ENCODE results near the gene SLC49A3.
"Not testable (repeated sequence)": the region's sequence is repeated elsewhere in the genome, so short reads cannot be mapped to it uniquely, and the experiment has no call there.

The SLC49A3 gene

GRCh38 chr4:733631-733980 lies 44.7 kb upstream of the SLC49A3 start:
- TF ChIP-seq, protein P1, sequence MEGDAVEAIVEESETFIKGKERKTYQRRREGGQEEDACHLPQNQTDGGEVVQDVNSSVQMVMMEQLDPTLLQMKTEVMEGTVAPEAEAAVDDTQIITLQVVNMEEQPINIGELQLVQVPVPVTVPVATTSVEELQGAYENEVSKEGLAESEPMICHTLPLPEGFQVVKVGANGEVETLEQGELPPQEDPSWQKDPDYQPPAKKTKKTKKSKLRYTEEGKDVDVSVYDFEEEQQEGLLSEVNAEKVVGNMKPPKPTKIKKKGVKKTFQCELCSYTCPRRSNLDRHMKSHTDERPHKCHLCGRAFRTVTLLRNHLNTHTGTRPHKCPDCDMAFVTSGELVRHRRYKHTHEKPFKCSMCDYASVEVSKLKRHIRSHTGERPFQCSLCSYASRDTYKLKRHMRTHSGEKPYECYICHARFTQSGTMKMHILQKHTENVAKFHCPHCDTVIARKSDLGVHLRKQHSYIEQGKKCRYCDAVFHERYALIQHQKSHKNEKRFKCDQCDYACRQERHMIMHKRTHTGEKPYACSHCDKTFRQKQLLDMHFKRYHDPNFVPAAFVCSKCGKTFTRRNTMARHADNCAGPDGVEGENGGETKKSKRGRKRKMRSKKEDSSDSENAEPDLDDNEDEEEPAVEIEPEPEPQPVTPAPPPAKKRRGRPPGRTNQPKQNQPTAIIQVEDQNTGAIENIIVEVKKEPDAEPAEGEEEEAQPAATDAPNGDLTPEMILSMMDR (IDR thresholded peaks at IDR 0.05) = no peak
- no peak overlapping the region for H3K9ac ChIP-seq
- H3K79me2 ChIP-seq = no peaks in the 10 kb centered on the region
- H2AFZ ChIP-seq = no peak overlapping the region
- no peak overlapping the region for H3K27ac ChIP-seq
- no peaks in the 10 kb centered on the region for H3K9me3 ChIP-seq (ENCODE audit: control insufficient read depth, low read length)
- H3K4me3 ChIP-seq (ENCODE audit: low read depth, low read length) = no peak overlapping the region
- H3K36me3 ChIP-seq (ENCODE audit: control insufficient read depth, insufficient read depth, low read length) = no peaks in the 10 kb centered on the region
- no peak overlapping the region for H3K4me2 ChIP-seq (ENCODE audit: low read length)
- H3K4me1 ChIP-seq = no peaks in the 10 kb centered on the region
- H3K27me3 ChIP-seq (ENCODE audit: control insufficient read depth, insufficient read depth, low read length) = no peaks in the 10 kb centered on the region

DNA sequence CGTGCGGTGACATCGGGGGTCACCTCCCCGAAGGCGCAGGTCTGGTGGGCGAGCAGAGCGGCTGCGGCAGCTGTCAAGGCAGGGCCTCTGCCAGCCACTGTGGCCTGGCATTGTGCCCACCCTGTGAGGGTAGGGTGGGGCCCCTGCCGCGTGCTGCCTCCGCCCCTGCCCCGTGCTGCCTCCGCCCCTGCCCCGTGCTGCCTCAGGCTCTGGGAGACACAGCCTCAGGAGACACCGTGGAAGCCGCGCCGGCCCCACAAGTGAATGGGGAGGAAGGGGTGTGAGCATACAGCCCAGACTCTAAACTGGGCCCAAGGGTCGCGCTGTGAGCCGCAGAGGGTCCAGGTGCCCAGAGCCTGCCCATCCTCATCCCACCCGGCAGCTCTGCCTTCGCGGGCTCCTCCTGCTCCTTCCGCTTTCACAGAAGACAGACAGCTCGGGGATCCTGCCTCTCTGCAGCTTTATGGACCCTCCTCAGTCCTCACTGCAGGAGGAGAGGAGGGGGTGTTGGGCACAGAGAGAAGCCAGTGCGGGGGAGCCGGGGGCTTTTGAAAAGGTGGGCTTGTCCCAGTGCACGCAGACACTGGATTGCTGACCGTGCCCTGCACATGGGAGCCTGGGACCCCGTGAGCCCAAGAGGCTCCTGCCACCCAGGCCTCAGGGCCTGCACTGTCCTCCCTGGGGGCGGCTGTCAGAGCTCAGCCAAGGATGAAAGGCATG lies 44.1 kb upstream of the SLC49A3 start:
- Histone ChIP-seq H3K36me3 (ENCODE audit: control insufficient read depth, insufficient read depth, low read length) (no peaks in the 10 kb centered on the region), H3K4me1 (no peaks in the 10 kb centered on the region), H3K27ac (no peak overlapping the region), H3K79me2 (no peaks in the 10 kb centered on the region), H3K9ac (no peak overlapping the region), H3K9me3 (ENCODE audit: control insufficient read depth, low read length) (no peaks in the 10 kb centered on the region), H3K27me3 (ENCODE audit: control insufficient read depth, insufficient read depth, low read length) (no peaks in the 10 kb centered on the region), H3K4me3 (ENCODE audit: low read depth, low read length) (no peak overlapping the region), H2AFZ (no peak overlapping the region), H3K4me2 (ENCODE audit: low read length) (no peak overlapping the region)
- TF ChIP-seq, protein P1 (IDR thresholded peaks at IDR 0.05) = no peak

DNA sequence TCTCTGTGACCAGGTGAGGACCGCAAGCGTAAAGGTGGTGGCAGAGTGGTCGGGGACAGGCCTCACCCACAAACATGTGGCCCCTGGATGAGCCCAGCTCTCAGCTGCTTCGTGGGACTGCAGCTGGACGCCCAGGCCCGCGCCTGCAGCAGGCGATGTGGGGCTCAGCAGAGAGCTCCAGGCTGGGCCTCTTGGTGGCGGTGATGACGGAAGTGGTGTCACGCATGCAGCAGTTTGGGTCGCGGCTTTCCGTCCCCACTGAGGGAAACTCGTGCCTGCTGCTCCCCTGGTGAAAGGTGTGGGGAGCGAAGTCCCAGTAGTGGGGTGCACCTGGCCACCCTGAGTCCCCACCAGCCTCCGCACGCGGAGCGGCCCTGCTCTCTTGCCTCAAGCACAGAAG lies 43.5 kb upstream of the SLC49A3 start:
- Histone ChIP-seq H3K79me2 (no peaks in the 10 kb centered on the region), H3K4me2 (ENCODE audit: low read length) (no peak overlapping the region), H3K4me3 (ENCODE audit: low read depth, low read length) (no peak overlapping the region), H3K27ac (no peak overlapping the region), H3K9ac (no peak overlapping the region), H3K9me3 (ENCODE audit: control insufficient read depth, low read length) (no peaks in the 10 kb centered on the region), H2AFZ (no peak overlapping the region), H3K4me1 (no peaks in the 10 kb centered on the region), H3K36me3 (ENCODE audit: control insufficient read depth, insufficient read depth, low read length) (no peaks in the 10 kb centered on the region), H3K27me3 (ENCODE audit: control insufficient read depth, insufficient read depth, low read length) (no peaks in the 10 kb centered on the region)
- TF ChIP-seq, protein P1 (IDR thresholded peaks at IDR 0.05) = no peak

GRCh38 chr4:731954-732353 lies 43.0 kb upstream of the SLC49A3 start:
- H3K79me2 ChIP-seq; H3K9me3 ChIP-seq (ENCODE audit: control insufficient read depth, low read length); H3K4me2 ChIP-seq (ENCODE audit: low read length); H3K27me3 ChIP-seq (ENCODE audit: control insufficient read depth, insufficient read depth, low read length); H3K27ac ChIP-seq; H3K9ac ChIP-seq; H3K4me3 ChIP-seq (ENCODE audit: low read depth, low read length); H3K36me3 ChIP-seq (ENCODE audit: control insufficient read depth, insufficient read depth, low read length); H3K4me1 ChIP-seq; H2AFZ ChIP-seq: not testable (repeated sequence)

DNA sequence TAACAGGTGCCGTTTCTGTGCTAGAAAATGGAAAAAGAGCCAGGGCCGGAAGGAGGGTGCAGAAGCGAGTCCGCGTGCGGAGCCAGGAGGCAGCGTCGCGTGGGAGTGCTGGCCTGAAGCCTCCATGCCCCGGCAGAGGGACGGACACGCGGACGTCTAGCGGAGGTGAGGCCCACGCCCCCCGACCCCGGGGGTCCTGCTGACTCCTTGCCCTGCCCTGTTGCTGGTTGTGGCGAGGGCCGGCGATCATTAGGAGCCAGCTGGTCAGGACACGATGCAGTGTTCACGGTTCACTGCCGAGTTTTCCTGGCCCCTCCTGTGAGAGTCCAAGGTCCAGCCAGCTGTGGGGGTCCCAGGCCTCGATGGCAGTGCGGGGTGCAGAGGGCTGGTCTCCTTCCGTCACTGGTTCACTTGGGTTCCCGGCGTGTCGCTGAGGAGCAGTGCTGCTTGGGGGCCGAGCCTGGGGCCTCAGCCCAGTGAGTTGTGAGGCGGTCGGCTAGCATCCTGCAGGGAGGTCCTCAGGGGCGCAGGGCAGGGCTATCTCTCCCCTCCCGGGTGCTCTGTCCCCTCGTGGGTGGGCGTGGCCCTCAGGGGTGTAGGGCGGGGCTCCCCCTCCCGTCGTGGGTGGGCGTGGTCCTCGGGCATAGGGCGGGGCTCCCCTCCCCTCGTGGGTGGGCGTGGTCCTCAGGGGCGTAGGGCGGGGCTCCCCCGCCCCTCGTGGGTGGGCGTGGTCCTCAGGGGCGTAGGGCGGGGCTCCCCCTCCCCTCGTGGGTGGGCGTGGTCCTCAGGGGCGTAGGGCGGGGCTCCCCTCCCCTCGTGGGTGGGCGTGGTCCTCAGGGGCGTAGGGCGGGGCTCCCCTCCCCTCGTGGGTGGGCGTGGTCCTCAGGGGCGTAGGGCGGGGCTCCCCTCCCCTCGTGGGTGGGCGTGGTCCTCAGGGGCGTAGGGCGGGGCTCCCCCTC lies 42.3 kb upstream of the SLC49A3 start:
- not testable (repeated sequence) for H3K36me3 ChIP-seq (ENCODE audit: control insufficient read depth, insufficient read depth, low read length); H3K4me3 ChIP-seq (ENCODE audit: low read depth, low read length); H3K27ac ChIP-seq; H3K27me3 ChIP-seq (ENCODE audit: control insufficient read depth, insufficient read depth, low read length); H2AFZ ChIP-seq; H3K9ac ChIP-seq; H3K79me2 ChIP-seq; H3K4me2 ChIP-seq (ENCODE audit: low read length); H3K9me3 ChIP-seq (ENCODE audit: control insufficient read depth, low read length); H3K4me1 ChIP-seq
